Astrocyte of the spinal cord (primary cell): Measurements from ENCODE around the gene CKAP4.

Experiments
- DNase-seq: peaks from one replicate; pipeline ENCODE4 v3.0.0; 2011; ENCODE audit warnings: low read depth, low spot score
- H3K4me3 ChIP-seq: 2 replicates; pipeline ENCODE4 v1.5.1; 2011; ENCODE audit warnings: low read depth, mild to moderate bottlenecking, low read length, moderate library complexity
- in situ Hi-C: cut with HindIII; loops from 2 replicates; pipeline ENCODE4 v1.10.0; 2017; ENCODE audit warnings: low sequenced_read_pairs
- TF ChIP-seq, protein P1 (sequence below): IDR thresholded peaks from 2 replicates; pipeline ENCODE4 v1.5.1; 2012; ENCODE audit warnings: low read depth, mild to moderate bottlenecking, low read length, inconsistent platforms

CKAP4 gene, protein sequence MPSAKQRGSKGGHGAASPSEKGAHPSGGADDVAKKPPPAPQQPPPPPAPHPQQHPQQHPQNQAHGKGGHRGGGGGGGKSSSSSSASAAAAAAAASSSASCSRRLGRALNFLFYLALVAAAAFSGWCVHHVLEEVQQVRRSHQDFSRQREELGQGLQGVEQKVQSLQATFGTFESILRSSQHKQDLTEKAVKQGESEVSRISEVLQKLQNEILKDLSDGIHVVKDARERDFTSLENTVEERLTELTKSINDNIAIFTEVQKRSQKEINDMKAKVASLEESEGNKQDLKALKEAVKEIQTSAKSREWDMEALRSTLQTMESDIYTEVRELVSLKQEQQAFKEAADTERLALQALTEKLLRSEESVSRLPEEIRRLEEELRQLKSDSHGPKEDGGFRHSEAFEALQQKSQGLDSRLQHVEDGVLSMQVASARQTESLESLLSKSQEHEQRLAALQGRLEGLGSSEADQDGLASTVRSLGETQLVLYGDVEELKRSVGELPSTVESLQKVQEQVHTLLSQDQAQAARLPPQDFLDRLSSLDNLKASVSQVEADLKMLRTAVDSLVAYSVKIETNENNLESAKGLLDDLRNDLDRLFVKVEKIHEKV

DNA sequence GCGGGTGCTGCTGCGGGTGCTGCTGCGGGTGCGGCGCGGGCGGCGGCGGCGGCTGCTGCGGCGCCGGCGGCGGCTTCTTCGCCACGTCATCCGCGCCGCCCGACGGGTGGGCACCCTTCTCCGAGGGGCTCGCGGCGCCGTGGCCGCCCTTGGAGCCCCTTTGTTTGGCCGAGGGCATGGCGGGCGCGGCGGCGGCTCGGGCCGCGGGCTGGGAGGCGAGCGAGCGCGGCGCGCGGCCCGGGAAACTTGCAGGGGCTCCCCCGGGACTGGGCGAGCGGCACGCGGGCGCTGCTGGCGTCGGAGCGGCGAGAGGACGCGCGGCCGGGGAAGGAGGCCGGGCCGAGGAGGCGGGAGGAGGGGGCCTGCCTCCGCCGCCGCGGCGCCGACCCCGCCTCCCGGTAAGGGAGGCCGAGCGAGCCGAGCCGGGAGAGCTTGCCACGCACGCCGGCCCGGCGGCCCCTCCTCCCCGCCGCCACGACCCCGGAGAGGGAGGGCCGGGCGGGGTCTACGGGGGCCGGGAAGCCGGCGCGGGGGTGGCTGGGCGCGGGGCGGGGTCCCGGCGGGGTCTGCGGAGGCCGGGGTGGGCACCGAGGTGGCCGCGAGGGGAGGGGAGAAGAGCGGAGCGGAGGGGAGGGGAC is at the start of gene CKAP4:
CKAP4 (minus strand) TSS at position 347 of the 638 bp plus-strand sequence; CDS start at position 178, 169 bp downstream.
- TF ChIP-seq, protein P1, sequence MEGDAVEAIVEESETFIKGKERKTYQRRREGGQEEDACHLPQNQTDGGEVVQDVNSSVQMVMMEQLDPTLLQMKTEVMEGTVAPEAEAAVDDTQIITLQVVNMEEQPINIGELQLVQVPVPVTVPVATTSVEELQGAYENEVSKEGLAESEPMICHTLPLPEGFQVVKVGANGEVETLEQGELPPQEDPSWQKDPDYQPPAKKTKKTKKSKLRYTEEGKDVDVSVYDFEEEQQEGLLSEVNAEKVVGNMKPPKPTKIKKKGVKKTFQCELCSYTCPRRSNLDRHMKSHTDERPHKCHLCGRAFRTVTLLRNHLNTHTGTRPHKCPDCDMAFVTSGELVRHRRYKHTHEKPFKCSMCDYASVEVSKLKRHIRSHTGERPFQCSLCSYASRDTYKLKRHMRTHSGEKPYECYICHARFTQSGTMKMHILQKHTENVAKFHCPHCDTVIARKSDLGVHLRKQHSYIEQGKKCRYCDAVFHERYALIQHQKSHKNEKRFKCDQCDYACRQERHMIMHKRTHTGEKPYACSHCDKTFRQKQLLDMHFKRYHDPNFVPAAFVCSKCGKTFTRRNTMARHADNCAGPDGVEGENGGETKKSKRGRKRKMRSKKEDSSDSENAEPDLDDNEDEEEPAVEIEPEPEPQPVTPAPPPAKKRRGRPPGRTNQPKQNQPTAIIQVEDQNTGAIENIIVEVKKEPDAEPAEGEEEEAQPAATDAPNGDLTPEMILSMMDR: no peak
- in situ Hi-C loops: no loop called here
- peak within 1 kb of the TSS; percentile 90 for H3K4me3 ChIP-seq
- peak; percentile 85 for DNase-seq

DNA sequence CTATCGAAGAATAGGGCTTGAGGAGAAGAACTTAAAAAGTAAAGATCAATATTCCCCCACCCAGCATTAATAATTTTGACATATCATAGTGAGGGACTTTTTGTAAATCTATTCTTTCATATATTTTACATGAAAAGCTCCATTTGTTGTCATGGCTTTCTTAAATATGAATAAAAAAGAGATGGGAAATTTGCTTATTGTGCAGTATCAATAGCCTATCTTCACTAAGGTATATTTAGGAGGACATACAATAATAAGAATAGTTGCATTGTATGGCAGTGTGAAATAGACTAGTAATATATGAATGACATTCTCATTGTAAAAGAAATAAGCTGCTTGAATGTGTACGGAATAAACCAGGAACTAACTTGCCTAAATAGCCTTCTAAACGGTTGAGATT is 49.3 kb upstream of the CKAP4 start:
- in situ Hi-C loops: no loop called here
- TF ChIP-seq, protein P1: no peak
- H3K4me3 ChIP-seq: no peak overlapping the region
- DNase-seq: no peak

DNA sequence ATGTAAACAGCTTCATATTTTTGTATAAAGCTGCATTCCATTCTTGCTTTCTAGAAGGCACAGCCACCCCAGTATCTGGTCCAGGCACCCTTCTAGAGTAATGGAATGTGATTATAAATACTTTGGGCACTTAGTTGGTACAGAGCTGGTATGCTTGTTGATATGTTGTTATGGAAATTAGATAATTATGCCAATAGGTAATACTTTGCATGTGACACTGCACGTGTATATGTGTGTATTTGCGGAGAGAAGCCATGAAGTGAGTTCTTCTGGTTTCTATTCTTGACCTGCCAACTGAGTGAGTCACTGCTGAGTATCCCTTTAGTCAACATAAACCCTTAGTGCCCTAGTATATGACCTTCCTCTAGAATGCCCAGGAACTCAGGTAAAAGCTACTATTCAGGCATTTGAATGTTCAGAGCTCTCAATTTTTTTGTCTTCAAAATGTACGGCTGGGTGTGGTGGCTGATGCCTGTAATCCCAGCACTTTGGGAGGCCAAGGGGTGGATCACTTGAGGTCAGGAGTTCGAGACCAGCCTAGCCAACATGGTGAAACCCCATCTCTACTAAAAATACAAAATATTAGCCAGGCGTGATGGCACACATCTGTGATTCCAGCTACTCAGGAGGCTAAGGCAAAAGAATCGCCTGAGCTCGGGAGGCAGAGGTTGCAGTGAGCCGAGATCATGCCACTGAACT is 48.5 kb upstream of the CKAP4 start:
- TF ChIP-seq, protein P1: no peak
- in situ Hi-C loops: no loop called here
- no peak overlapping the region for H3K4me3 ChIP-seq
- peak; percentile 71 for DNase-seq

DNA sequence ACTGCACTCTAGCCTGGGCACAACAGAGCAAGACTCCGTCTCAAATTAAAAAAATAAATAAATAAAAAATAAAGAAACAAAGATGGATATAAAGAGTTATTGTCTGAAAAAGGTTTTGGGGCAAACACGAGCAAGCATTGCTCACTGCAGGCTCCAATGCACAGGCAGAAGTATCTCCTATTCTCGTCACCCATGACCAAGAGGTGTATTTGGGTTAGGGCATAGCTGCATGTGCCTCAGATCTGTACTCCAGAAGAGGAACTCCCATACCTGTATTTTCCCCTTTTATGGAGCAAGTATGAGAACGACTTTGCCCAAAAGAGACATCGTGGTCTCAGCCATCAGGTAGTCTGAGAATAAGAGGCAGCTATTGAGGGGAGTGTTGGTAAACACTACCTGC is 44.5 kb upstream of the CKAP4 start:
- TF ChIP-seq, protein P1: no peak
- in situ Hi-C loops: no loop called here
- DNase-seq: no peak
- no peak overlapping the region for H3K4me3 ChIP-seq

DNA sequence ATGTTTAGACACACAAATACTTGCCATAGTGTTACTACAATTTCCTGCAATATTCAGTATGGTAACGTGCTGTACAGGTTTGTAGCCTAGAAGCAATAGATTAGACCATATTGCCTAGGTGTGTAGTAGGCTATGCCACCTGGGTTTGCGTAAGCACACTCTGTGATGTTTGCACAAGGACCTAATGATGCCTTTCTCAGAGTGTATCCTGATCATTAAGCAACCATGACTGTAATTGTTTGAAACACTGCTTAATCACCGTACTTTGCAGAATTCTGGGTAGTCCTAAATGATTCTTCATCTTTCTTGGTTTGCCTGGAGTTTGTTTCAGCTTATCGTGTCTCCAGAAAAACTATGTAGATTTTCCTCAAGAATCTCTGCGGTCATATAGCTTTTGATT is 43.5 kb upstream of the CKAP4 start:
- in situ Hi-C loops: no loop called here
- DNase-seq: no peak
- H3K4me3 ChIP-seq: no peak overlapping the region
- TF ChIP-seq, protein P1: no peak

DNA sequence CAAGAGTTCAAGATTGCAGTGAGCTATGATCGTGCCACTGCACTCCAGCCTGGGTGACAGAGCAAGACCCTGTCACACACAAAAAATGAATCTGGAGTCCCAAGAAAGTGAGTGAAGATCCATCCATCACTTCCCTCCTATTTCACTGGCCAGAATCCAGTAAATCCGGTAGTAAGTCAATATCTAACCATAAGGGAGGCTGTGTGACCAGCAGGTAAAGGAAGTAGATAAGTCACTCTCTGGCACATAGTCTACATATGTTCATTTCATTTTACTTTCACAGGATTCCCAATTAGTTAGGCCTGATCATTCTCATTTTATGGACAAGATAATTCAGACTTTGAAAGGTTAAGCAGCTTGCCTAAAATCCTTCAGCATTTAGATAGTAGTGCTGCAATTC is 42.8 kb upstream of the CKAP4 start:
- in situ Hi-C loops: no loop called here
- TF ChIP-seq, protein P1: no peak
- no peak for DNase-seq

More for the DNA sequence above, 42.8 kb upstream of the CKAP4 start:
- H3K4me3 ChIP-seq: no peak overlapping the region
